DLD1 (cell line): ENCODE measurements around the gene PAIP1.
"Not testable (repeated sequence)": the region's sequence is repeated elsewhere in the genome, so short reads cannot be mapped to it uniquely, and the experiment has no call there.

Experiments
- in situ Hi-C: cut with HindIII; loops from 2 replicates; pipeline ENCODE4 v1.10.0; 2017; ENCODE audit warnings: low sequenced_read_pairs

Gene PAIP1

GRCh38 chr5:43523662-43524072, 33.2 kb downstream of the PAIP1 start:
- in situ Hi-C loops: no loop called here

- in situ Hi-C loops: no loop called here
Observed at GRCh38 chr5:43520615-43521014, 36.3 kb downstream of the PAIP1 start.

GRCh38 chr5:43515678-43516048, 41.2 kb downstream of the PAIP1 start:
- in situ Hi-C loops: no loop called here

- in situ Hi-C loops: no loop called here
Observed at GRCh38 chr5:43514816-43515677, 41.8 kb downstream of the PAIP1 start, which contains the start of gene C5orf34. Gene C5orf34 (minus strand): TSS chr5:43515148. CDS start chr5:43509339, 5,809 bp downstream.

GRCh38 chr5:43514471-43514815, 42.4 kb downstream of the PAIP1 start:
- in situ Hi-C loops: no loop called here

GRCh38 chr5:43514025-43514424, 42.9 kb downstream of the PAIP1 start:
- in situ Hi-C loops: no loop called here

- in situ Hi-C loops: not testable (repeated sequence)
Observed at GRCh38 chr5:43511062-43511461, 45.8 kb downstream of the PAIP1 start.

GRCh38 chr5:43498581-43498980, 58.3 kb downstream of the PAIP1 start:
- in situ Hi-C loops: no loop called here

GRCh38 chr5:43497311-43498104, 59.4 kb downstream of the PAIP1 start:
- in situ Hi-C loops: no loop called here

- in situ Hi-C loops: no loop called here
Observed at GRCh38 chr5:43491326-43491725, 65.6 kb downstream of the PAIP1 start.

GRCh38 chr5:43486353-43486752, 70.5 kb downstream of the PAIP1 start:
- in situ Hi-C loops: no loop called here

GRCh38 chr5:43485406-43485805, 71.5 kb downstream of the PAIP1 start:
- in situ Hi-C loops: no loop called here

GRCh38 chr5:43484106-43484849, 72.6 kb downstream of the PAIP1 start:
- in situ Hi-C loops: no loop called here

- in situ Hi-C loops: no loop called here
Observed at GRCh38 chr5:43483298-43484105, 73.4 kb downstream of the PAIP1 start, which contains the start of gene TMEM267. Gene TMEM267 (minus strand): TSS chr5:43483865. CDS start chr5:43453969, 29,896 bp downstream.

- in situ Hi-C loops: no loop called here
Observed at GRCh38 chr5:43482490-43483297, 74.2 kb downstream of the PAIP1 start.
